ENCODE measurements around the gene TECR. TPM values are rescaled to one million over a fixed set of nuclear protein-coding genes. Genes with fewer than 3 reads are reported as not detected.

Gene TECR
- total and polyA plus RNA-seq, 9 of the 15 experiments (the other 6 are each of a cell fraction or from before 2014, with no cell fraction given), result 29.3 to 211 (median 81.4) TPM

GRCh38 chr19:14556662-14557188 lies 27.3 kb downstream of the TECR start (continued):
- no peak for TF ChIP-seq CLOCK (CRISPR knock-in tag; IDR thresholded peaks at IDR 0.05; ENCODE audit: borderline replicate concordance)
- TF ChIP-seq XRCC5 (IDR thresholded peaks at IDR 0.05; ENCODE audit: low read depth, low read length), result peak; percentile 92
- TF ChIP-seq XRCC4 (IDR thresholded peaks at IDR 0.05; ENCODE audit: extremely low read depth, insufficient read depth, insufficient read length), result no peak
- no peak for TF ChIP-seq HMGXB4 (CRISPR knock-in tag; IDR thresholded peaks at IDR 0.05)
- no peak for TF ChIP-seq TBP (optimal IDR thresholded peaks at IDR 0.05; ENCODE audit: low read depth, low read length)
- no peak for TF ChIP-seq CBX3 (IDR thresholded peaks at IDR 0.05; ENCODE audit: borderline replicate concordance in 1 of 2, low read length in 2 of 2)
- no peak for TF ChIP-seq ZNF354B (CRISPR knock-in tag; IDR thresholded peaks at IDR 0.05)
- 0 out of 2 replicates have a peak, but pooled peaks have one; percentile 63 for TF ChIP-seq LCOR (CRISPR knock-in tag; IDR thresholded peaks at IDR 0.05)
- 0 out of 2 replicates have a peak, but pooled peaks have one; percentile 22 for TF ChIP-seq FOXP4 (CRISPR knock-in tag; IDR thresholded peaks at IDR 0.05; ENCODE audit: borderline replicate concordance)
- no peak for TF ChIP-seq NR4A1 (CRISPR knock-in tag; IDR thresholded peaks at IDR 0.05)
- no peak; the same call in 1 of the 2 replicates for TF ChIP-seq NR4A1 (tag; IDR thresholded peaks at IDR 0.05)
- no peak for TF ChIP-seq ZNF780A (CRISPR knock-in tag; IDR thresholded peaks at IDR 0.05)
- TF ChIP-seq, protein P1, sequence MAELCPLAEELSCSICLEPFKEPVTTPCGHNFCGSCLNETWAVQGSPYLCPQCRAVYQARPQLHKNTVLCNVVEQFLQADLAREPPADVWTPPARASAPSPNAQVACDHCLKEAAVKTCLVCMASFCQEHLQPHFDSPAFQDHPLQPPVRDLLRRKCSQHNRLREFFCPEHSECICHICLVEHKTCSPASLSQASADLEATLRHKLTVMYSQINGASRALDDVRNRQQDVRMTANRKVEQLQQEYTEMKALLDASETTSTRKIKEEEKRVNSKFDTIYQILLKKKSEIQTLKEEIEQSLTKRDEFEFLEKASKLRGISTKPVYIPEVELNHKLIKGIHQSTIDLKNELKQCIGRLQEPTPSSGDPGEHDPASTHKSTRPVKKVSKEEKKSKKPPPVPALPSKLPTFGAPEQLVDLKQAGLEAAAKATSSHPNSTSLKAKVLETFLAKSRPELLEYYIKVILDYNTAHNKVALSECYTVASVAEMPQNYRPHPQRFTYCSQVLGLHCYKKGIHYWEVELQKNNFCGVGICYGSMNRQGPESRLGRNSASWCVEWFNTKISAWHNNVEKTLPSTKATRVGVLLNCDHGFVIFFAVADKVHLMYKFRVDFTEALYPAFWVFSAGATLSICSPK (IDR thresholded peaks at IDR 0.05; ENCODE audit: borderline replicate concordance), result no peak
- TF ChIP-seq ZNF124 (CRISPR knock-in tag; IDR thresholded peaks at IDR 0.05), result no peak
- no peak for TF ChIP-seq STAT5B (CRISPR knock-in tag; IDR thresholded peaks at IDR 0.05)
- TF ChIP-seq ZNF561 (CRISPR knock-in tag; conservative IDR thresholded peaks at IDR 0.05), result no peak
- TF ChIP-seq NR2C1 (IDR thresholded peaks at IDR 0.05), result no peak
- TF ChIP-seq NR2C1 (tag; IDR thresholded peaks at IDR 0.05), result no peak
